ENCODE measurements around the gene NRN1.
A peak's percentile ranks its signal among the peaks of the same experiment; 100 is the strongest.

Gene NRN1

DNA sequence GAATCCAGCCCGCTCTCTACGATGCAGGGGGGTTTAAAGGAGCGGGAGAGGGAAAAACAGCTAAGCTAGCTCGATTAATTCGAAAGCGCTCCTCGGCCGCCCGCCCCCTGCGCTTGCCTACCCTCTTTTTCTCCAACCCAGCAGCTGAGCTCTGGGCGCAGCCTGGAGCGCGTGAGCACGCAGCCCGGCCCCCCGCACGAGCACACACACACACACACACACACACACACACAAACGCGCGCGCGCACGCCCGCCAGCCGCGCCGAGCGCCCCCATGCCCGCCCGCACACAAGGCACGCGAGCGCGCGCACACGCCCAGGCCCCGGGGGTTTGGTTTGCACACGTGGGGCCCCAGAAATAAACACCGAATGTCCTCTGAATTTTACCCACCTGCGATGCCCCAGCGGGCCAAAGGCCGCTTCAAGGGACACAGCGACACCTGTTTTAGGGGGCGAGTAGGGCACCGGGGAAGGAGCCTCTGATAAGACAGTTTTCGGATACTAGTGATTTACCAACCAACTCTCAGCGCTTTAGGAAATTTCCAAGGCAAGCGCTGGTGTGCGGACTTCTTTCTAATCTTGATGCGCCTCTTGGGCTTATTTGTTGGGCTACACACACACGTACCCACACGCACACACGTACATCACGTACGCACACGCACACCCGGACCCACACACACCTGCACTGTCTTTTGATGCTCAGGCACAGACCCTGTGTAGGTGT lies 802 bp upstream of the NRN1 start:
- TF ChIP-seq, protein P1, sequence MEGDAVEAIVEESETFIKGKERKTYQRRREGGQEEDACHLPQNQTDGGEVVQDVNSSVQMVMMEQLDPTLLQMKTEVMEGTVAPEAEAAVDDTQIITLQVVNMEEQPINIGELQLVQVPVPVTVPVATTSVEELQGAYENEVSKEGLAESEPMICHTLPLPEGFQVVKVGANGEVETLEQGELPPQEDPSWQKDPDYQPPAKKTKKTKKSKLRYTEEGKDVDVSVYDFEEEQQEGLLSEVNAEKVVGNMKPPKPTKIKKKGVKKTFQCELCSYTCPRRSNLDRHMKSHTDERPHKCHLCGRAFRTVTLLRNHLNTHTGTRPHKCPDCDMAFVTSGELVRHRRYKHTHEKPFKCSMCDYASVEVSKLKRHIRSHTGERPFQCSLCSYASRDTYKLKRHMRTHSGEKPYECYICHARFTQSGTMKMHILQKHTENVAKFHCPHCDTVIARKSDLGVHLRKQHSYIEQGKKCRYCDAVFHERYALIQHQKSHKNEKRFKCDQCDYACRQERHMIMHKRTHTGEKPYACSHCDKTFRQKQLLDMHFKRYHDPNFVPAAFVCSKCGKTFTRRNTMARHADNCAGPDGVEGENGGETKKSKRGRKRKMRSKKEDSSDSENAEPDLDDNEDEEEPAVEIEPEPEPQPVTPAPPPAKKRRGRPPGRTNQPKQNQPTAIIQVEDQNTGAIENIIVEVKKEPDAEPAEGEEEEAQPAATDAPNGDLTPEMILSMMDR (IDR thresholded peaks at IDR 0.05; ENCODE audit: insufficient read depth, low read length, missing control alignments) = no peak
- POLR2A ChIA-PET = interaction anchor here (0.9 to 1.8 kb wide), 3 partner anchors 9 to 536 kb away, joined by 3 to 11 read pairs (median 3); no protein-coding TSS in a partner anchor
- H3K4me3 ChIP-seq (ENCODE audit: low read depth, low read length) = peak overlapping the region; percentile 87
- DNase-seq (ENCODE audit: low read depth, low spot score) = no peak
- CTCF ChIA-PET = interaction anchor here (0.7 to 2.5 kb wide), 8 partner anchors 9 to 864 kb away, joined by 3 to 12 read pairs (median 4); no protein-coding TSS in a partner anchor

DNA sequence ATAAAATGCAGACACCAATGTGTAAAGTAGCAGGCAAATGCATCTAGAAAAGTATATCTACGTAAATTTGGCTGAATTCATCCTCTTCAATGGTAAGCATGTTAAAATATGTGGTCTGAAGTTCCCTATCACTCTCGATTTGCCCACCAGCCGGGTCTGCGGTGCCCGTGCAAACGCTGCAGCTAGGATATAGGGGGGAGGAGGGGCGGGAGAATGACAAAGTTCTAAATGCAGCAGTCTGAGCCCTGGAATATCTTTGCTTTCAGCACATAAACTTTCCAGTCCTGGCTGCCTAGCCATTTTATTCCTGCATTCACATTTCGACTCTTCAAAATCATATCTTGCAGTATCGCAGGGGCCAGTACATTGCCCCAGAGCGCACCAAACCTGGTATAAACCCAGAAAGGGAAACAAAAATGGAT lies 708 bp downstream of the NRN1 start:
- DNase-seq (ENCODE audit: low read depth, low spot score) = no peak
- peak overlapping the region; percentile 87 for H3K4me3 ChIP-seq (ENCODE audit: low read depth, low read length)
- POLR2A ChIA-PET = interaction anchor here (1.8 kb wide), 1 partner anchor 8 kb away, joined by 11 read pairs; no protein-coding TSS in a partner anchor
- CTCF ChIA-PET = interaction anchor here (1.8 kb wide), 1 partner anchor 8 kb away, joined by 9 read pairs; no protein-coding TSS in a partner anchor
- TF ChIP-seq, protein P1 (IDR thresholded peaks at IDR 0.05; ENCODE audit: insufficient read depth, low read length, missing control alignments) = no peak

DNA sequence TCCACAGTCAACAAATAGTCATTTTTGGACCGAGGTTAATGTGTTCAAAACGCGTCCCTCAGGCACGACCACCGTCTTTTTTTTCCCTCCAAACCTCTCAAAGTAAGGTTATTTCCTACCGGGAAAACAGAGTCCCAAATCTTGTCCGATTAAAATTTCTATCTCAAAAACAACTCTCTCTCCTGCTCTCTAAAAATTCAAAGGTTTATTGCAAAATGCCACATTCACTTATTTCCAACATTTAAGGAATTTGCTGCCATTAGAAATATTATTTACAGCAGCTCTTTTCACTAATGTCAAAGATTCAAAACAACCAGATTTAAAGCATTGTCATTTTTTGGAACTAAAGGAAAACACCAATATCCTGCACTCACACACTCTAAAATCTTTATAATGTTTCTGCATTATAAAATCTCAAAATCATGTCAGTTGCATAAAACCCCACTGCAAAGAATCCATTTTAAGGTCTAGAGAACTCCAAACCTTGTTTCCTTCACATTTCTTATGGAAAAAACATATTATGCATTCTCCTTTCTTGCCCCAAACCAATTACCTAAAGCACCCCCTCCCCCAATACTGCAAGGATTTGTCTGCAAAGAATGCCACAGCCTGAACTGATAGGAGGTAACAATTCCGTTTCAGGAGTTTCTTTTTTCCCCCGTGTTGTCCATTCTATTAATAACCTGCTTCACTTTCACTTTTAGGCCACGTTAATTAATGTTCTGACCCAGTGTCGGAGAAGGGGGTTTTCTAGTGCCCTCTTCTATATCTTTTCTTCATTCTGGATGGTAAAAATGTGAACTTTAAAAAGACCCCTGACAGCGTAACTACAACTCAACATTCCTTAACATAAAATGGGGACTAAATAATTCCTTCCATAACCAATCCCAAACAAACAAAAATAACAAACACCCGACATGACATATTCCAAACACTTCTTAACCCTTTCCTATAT lies 1.4 kb downstream of the NRN1 start:
- no peak for DNase-seq (ENCODE audit: low read depth, low spot score)
- H3K4me3 ChIP-seq (ENCODE audit: low read depth, low read length) = peak overlapping the region; percentile 87
- TF ChIP-seq, protein P1 (IDR thresholded peaks at IDR 0.05; ENCODE audit: insufficient read depth, low read length, missing control alignments) = no peak
- CTCF ChIA-PET = interaction anchor here (1.2 kb wide), 1 partner anchor 10 kb away, joined by 6 read pairs; no protein-coding TSS in a partner anchor
- POLR2A ChIA-PET = no interaction called here

DNA sequence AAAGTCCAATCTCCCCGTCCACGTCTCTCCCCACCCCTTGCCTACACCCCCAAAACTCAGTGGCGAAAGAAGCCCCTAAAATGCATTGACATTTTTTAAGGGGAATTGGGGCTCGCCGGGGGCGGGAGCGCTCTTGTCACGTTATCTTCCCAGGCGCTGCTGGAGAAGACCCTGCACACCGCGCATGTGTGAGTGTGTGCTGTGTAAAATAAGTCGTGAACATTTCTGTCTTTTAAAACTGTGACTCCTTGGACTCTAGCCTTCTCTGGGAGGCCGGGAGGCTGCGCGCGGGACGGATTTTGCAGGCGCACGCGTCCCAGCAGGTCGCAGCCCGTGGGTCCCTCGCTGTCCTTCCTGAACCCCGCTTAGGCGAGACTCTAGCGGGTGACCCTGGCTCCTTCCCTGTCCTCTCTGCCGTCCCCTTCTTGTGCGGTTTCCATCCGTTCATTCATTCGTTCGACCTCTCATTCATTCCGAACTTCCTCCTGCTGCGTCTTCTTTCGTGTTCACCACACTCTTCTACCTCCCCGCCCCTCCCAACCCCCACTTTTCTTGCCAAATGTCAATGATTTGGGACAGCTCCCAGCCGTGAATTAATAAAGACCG lies 2.2 kb downstream of the NRN1 start:
- TF ChIP-seq, protein P1 (IDR thresholded peaks at IDR 0.05; ENCODE audit: insufficient read depth, low read length, missing control alignments) = no peak
- H3K4me3 ChIP-seq (ENCODE audit: low read depth, low read length) = peak overlapping the region; percentile 87
- no peak for DNase-seq (ENCODE audit: low read depth, low spot score)
- ChIA-PET POLR2A (no interaction called here), CTCF (interaction anchor here (1.2 to 1.3 kb wide), 3 partner anchors 9 to 582 kb away, joined by 3 to 6 read pairs (median 4); no protein-coding TSS in a partner anchor)

DNA sequence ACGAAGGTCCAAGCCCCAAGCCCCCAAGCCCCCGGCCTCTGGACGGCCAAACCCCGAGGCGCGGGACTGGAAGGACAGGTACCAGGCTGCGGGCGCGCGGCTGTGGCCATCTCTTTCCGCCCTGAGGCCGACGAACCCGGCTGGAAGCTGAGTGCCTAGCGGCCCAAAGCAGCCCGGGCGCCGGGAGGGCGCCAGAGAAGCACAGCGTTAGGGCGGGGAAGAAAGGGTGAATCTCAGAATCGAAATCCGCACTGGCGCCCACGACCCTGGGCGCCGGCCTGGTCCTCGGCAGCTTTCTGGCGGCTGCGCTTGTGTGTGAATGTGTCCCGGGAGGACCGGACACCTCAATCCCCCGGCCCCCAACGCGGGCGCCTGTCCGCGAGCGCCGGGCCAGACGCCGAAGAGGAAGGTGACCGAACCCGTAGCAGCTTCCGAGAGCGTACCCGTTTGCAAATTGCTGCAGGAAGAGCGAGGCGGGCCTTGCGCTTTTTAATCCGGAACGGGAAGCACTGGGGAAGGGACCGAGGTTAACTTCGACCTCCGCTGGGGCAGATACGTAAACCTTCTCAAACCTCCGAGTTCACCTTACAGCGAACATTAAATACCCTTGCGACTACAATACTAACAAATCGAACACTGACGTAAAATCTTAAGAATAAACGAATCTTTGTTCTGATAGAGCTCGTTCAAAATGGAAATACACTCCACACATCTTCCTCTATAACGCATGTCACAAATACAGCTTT lies 2.9 kb downstream of the NRN1 start:
- POLR2A ChIA-PET = interaction anchor here (0.5 kb wide), 1 partner anchor 830 kb away, joined by 3 read pairs; no protein-coding TSS in a partner anchor
- CTCF ChIA-PET = interaction anchor here (0.7 to 2.0 kb wide), 5 partner anchors 8 to 582 kb away, joined by 3 to 6 read pairs (median 4); no protein-coding TSS in a partner anchor
- DNase-seq (ENCODE audit: low read depth, low spot score) = no peak
- TF ChIP-seq, protein P1 (IDR thresholded peaks at IDR 0.05; ENCODE audit: insufficient read depth, low read length, missing control alignments) = no peak
- peak overlapping the region; percentile 87 for H3K4me3 ChIP-seq (ENCODE audit: low read depth, low read length)

Measured in AG04449 (cell line).